Peyer's patch (tissue), 4 donors: ENCODE data around the gene NRM. TPM values are rescaled to one million over a fixed set of nuclear protein-coding genes. Genes with fewer than 3 reads are reported as not detected.
A peak's percentile ranks its signal among the peaks of the same experiment; 100 is the strongest.

Experiments used
- DNase-seq, 3 donors: peaks; one replicate each; pipeline ENCODE4 v3.0.0-alpha.2; 2017 to 2019
- H3K27ac ChIP-seq, 4 donors: fragments of 200-600 bp; sonication (generic); one replicate each; pipeline ENCODE4 v1.5.1; 2016 to 2019
- H3K27me3 ChIP-seq, 2 donors: fragments of 200-600 bp; sonication (generic); one replicate each; pipeline ENCODE4 v1.5.1; 2019
- H3K36me3 ChIP-seq, 3 donors: fragments of 200-600 bp; sonication (generic); one replicate each; pipeline ENCODE4 v1.5.1; 2016 to 2019
- H3K4me1 ChIP-seq, 4 donors: fragments of 200-600 bp; sonication (generic); one replicate each; pipeline ENCODE4 v1.5.1; 2016 to 2019
- H3K4me3 ChIP-seq, 4 donors: fragments of 200-600 bp; sonication (generic); 1 replicate in 3 of 4; 2 replicates in 1 of 4; pipeline ENCODE4 v1.5.1; 2016 to 2019; ENCODE audit warnings: mild to moderate bottlenecking in 1 of 4
- H3K9me3 ChIP-seq, 4 donors: fragments of 200-600 bp; sonication (generic); one replicate each; pipeline ENCODE4 v1.5.1; 2016 to 2019; ENCODE audit warnings: mild to moderate bottlenecking in 1 of 4
- POLR2A ChIP-seq, 2 donors: fragments of 450-650 bp; IDR thresholded peaks; one replicate each; pipeline ENCODE4 v1.5.1; 2017; ENCODE audit warnings: antibody characterized with exemption in 2 of 2, mild to moderate bottlenecking in 2 of 2, moderate library complexity in 2 of 2
- total RNA-seq, 4 donors: library from RNA; depleted of rRNA; stranded (reverse); fragments of >200 nt; gene quantifications; one replicate each; pipeline ENCODE4 v1.1.0, GENCODE V29; 2016
- TF ChIP-seq, protein P1 (sequence below), 6 experiments: fragments of 450-650 bp in 4 of 6; fragments of 200-600 bp in 2 of 6; sonication (generic) in 1 of 6; IDR thresholded peaks; one replicate each; pipeline ENCODE4 v1.5.1; 2017 to 2019; ENCODE audit warnings: antibody characterized with exemption in 6 of 6, mild to moderate bottlenecking in 3 of 6, moderate library complexity in 1 of 6

NRM gene
- total RNA-seq, 4 donors from 2014 or later = 2.0 to 2.7 TPM; not detected in 2

DNA sequence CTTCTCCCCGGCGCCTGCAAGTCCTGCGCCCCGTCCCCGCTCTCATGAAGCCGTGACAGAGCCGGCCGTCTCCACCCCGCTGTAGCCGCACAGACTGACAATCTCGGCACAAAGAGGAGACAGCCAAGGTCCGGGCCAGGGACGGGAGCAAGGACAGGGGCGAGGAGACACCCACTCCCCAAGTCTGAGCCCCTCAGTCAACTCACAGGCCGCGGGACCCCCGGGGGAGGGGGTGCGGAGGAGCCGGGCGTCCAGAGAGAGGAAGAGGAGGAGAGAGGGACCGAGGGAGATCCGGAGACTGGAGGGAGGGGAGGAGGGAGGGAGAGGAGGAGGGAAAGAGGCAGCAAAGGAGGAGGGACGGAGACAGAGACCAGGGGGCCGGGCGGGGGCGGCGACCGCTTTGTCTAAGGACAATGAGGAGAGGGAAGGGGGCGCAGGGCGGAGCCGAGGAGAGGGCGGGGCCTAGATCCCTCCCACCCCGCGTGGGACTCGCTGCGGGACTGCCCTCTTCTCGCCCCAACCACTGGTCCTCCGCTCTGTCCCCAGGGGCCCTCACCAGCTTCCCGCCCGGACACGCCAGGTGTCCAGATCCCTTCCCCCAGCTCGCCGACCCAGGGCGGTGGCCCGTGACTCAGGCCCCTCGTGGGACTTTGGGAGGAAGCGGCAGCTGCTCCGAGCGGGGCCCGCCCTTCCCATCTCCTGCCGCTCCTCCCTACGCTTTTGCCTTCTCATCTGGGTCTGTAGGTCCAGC is 3.7 kb downstream of the NRM start:
- peaks cover 0 to 55% (median 26%) of the 10 kb centered on the region in 4 donors for H3K4me1 ChIP-seq
- H3K36me3 ChIP-seq = no peaks in the 10 kb centered on the region
- peak overlapping the region; percentile 72 to 78 (median 74) for H3K4me3 ChIP-seq
- H3K9me3 ChIP-seq = no peaks in the 10 kb centered on the region
- DNase-seq = peak; percentile 83 to 96 (median 93)
- H3K27ac ChIP-seq = peak overlapping the region; percentile 86 to 98 (median 94)
- H3K27me3 ChIP-seq = no peaks in the 10 kb centered on the region
- TF ChIP-seq, protein P1, sequence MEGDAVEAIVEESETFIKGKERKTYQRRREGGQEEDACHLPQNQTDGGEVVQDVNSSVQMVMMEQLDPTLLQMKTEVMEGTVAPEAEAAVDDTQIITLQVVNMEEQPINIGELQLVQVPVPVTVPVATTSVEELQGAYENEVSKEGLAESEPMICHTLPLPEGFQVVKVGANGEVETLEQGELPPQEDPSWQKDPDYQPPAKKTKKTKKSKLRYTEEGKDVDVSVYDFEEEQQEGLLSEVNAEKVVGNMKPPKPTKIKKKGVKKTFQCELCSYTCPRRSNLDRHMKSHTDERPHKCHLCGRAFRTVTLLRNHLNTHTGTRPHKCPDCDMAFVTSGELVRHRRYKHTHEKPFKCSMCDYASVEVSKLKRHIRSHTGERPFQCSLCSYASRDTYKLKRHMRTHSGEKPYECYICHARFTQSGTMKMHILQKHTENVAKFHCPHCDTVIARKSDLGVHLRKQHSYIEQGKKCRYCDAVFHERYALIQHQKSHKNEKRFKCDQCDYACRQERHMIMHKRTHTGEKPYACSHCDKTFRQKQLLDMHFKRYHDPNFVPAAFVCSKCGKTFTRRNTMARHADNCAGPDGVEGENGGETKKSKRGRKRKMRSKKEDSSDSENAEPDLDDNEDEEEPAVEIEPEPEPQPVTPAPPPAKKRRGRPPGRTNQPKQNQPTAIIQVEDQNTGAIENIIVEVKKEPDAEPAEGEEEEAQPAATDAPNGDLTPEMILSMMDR (IDR thresholded peaks at IDR 0.05) = no peak
- TF ChIP-seq POLR2A (IDR thresholded peaks at IDR 0.05) = no peak

- peaks cover 0 to 53% (median 26%) of the 10 kb centered on the region in 4 donors for H3K4me1 ChIP-seq
- TF ChIP-seq POLR2A (IDR thresholded peaks at IDR 0.05) = no peak
- TF ChIP-seq, protein P1 (IDR thresholded peaks at IDR 0.05) = no peak
Observed at GRCh38 chr6:30686009-30686907, 4.5 kb downstream of the NRM start, which contains the start of gene PPP1R18. Gene PPP1R18 (minus strand): TSS chr6:30686645. CDS start chr6:30686018, 627 bp downstream.

GRCh38 chr6:30685157-30686008 is 5.4 kb downstream of the NRM start:
- no peak for TF ChIP-seq POLR2A (IDR thresholded peaks at IDR 0.05)
- TF ChIP-seq, protein P1 (IDR thresholded peaks at IDR 0.05) = no peak
- Histone ChIP-seq H3K27me3 (no peaks in the 10 kb centered on the region), H3K27ac (peak overlapping the region; percentile 86 to 98 (median 94)), H3K4me1 (peaks cover 0 to 52% (median 26%) of the 10 kb centered on the region in 4 donors), H3K4me3 (peak overlapping the region; percentile 72 to 78 (median 74)), H3K36me3 (no peaks in the 10 kb centered on the region), H3K9me3 (no peaks in the 10 kb centered on the region)
- peak in 1 of 3 donors; percentile 48 for DNase-seq

More at GRCh38 chr6:30686009-30686907, 4.5 kb downstream of the NRM start, which contains the start of gene PPP1R18:
- no peaks in the 10 kb centered on the region for H3K36me3 ChIP-seq
- peak; percentile 79 to 92 (median 87) for DNase-seq
- no peaks in the 10 kb centered on the region for H3K27me3 ChIP-seq
- peak within 1 kb of the TSS; percentile 86 to 98 (median 94) for H3K27ac ChIP-seq
- H3K9me3 ChIP-seq = no peaks in the 10 kb centered on the region
- peak within 1 kb of the TSS; percentile 72 to 78 (median 74) for H3K4me3 ChIP-seq

- Histone ChIP-seq H3K27me3 (no peaks in the 10 kb centered on the region), H3K4me3 (peak overlapping the region; percentile 72 to 78 (median 74)), H3K27ac (peak overlapping the region; percentile 86 to 98 (median 94)), H3K36me3 (no peaks in the 10 kb centered on the region), H3K4me1 (peaks cover 0 to 52% (median 22%) of the 10 kb centered on the region in 4 donors), H3K9me3 (no peaks in the 10 kb centered on the region)
- no peak for TF ChIP-seq POLR2A (IDR thresholded peaks at IDR 0.05)
- TF ChIP-seq, protein P1 (IDR thresholded peaks at IDR 0.05) = no peak
- DNase-seq = peak in 2 of 3 donors; percentile 84 to 86
Observed at GRCh38 chr6:30684386-30685156, 6.2 kb downstream of the NRM start.
